Renal cortical epithelial cell (primary cell): Measurements from ENCODE around the gene RBBP7. TPM values are rescaled to one million over a fixed set of nuclear protein-coding genes. Genes with fewer than 3 reads are reported as not detected.
A peak's percentile ranks its signal among the peaks of the same experiment; 100 is the strongest.

Experiments
- DNase-seq: peaks from one replicate; pipeline ENCODE4 v3.0.0-alpha.2; 2011; ENCODE audit warnings: low read depth
- total RNA-seq: library from RNA; depleted of rRNA; stranded (reverse); fragments of >200 nt; gene quantifications from 2 replicates; pipeline ENCODE4 v1.2.3, GENCODE V29; 2014

Gene RBBP7
- total RNA-seq, 1 donor from 2014 or later = 137 TPM

GRCh38 chrX:16825264-16826035 is 44.7 kb downstream of the RBBP7 start:
- no peak for DNase-seq

- DNase-seq = no peak
Observed at GRCh38 chrX:16822723-16823122, 47.4 kb downstream of the RBBP7 start.

- no peak for DNase-seq
Observed at GRCh38 chrX:16819634-16820033, 50.5 kb downstream of the RBBP7 start.

GRCh38 chrX:16814597-16814996 is 55.6 kb downstream of the RBBP7 start:
- DNase-seq = no peak

GRCh38 chrX:16807976-16808542 is 62.1 kb downstream of the RBBP7 start:
- peak; percentile 73 for DNase-seq

GRCh38 chrX:16807548-16807947 is 62.6 kb downstream of the RBBP7 start:
- no peak for DNase-seq

GRCh38 chrX:16804923-16805464 is 65.2 kb downstream of the RBBP7 start:
- no peak for DNase-seq

- no peak for DNase-seq
Observed at GRCh38 chrX:16797841-16798240, 72.3 kb downstream of the RBBP7 start.

- no peak for DNase-seq
Observed at GRCh38 chrX:16797358-16797757, 72.8 kb downstream of the RBBP7 start.

GRCh38 chrX:16796298-16796697 is 73.9 kb downstream of the RBBP7 start:
- DNase-seq = no peak

Other genes starting within 250 kb of the RBBP7 start
- not detected in 2 replicates for gene S100G, start 220.2 kb downstream of the RBBP7 start, total RNA-seq
- 20.7 and 25.3 TPM in 2 replicates for gene CTPS2, start 157.7 kb downstream of the RBBP7 start, total RNA-seq
- 43.6 and 78.5 TPM in 2 replicates for gene SYAP1, start 150.8 kb downstream of the RBBP7 start, total RNA-seq
- 5.6 and 16.7 TPM in 2 replicates for gene TXLNG, start 83.9 kb downstream of the RBBP7 start, total RNA-seq
- gene REPS2, start 76.3 kb upstream of the RBBP7 start, total RNA-seq = 2.3 and 37.8 TPM in 2 replicates